ENCODE measurements around the gene LRP6. TPM values are rescaled to one million over a fixed set of nuclear protein-coding genes. Genes with fewer than 3 reads are reported as not detected.

LRP6 gene
- total and polyA plus RNA-seq, 2 of the 13 experiments (the other 11 are each of a cell fraction or from before 2014, with no cell fraction given), result 33.8 to 42.0 TPM

- H3K9ac ChIP-seq (ENCODE audit: insufficient read depth, low read depth, low read length), result no peak overlapping the region
- H3K4me3 ChIP-seq (replicated peaks in 1 of 3; ENCODE audit: insufficient read depth in 1 of 3, low read depth in 2 of 3, low read length in 3 of 3), result no peak overlapping the region
- peak; percentile 50; the same call in 1 of the 2 replicates for TF ChIP-seq ZNF652 (CRISPR knock-in tag; IDR thresholded peaks at IDR 0.05; ENCODE audit: borderline replicate concordance, low read depth)
- TF ChIP-seq TFAP4 (IDR thresholded peaks at IDR 0.05; ENCODE audit: borderline replicate concordance, low read depth), result peak; percentile 10; the same call in 1 of the 2 replicates
- no peak for TF ChIP-seq GABPB1 (CRISPR knock-in tag; IDR thresholded peaks at IDR 0.05)
- 75% methylated on average over 2 of the region's 2 CpGs for WGBS (ENCODE audit: low lambda C conversion rate)
- no peak for FAIRE-seq
- H2AFZ ChIP-seq (ENCODE audit: low read length), result no peak overlapping the region
- no peaks in the 10 kb centered on the region; a peak in 1 of 5 replicates for H3K27me3 ChIP-seq (ENCODE audit: control insufficient read depth in 1 of 2, insufficient read depth in 2 of 2, low read length in 2 of 2)
- no peaks in the 10 kb centered on the region for H4K20me1 ChIP-seq (ENCODE audit: insufficient read depth, low read length)
- peaks cover 89% of the 10 kb centered on the region for H3K4me1 ChIP-seq (ENCODE audit: insufficient read depth, low read length)
- ATAC-seq, result no peak
- no peak for DNase-seq (ENCODE audit: low spot score)
- no peak overlapping the region for H3K4me2 ChIP-seq (ENCODE audit: low read depth, low read length)
- H3K79me2 ChIP-seq (ENCODE audit: insufficient read depth, low read length), result peaks cover 96% of the 10 kb centered on the region
- no TSS peak for BruUV-seq (replicated peaks)
- in situ Hi-C loops (cut with HindIII; ENCODE audit: extremely low pct_ligation_motif_present, low pct_unique_long_range_greater_than_20kb), result no loop called here
- CTCF ChIA-PET (ENCODE audit: low intra/inter-chr PET ratio, low total read pairs), result no interaction called here
- POLR2A ChIA-PET, result no interaction called here
- no peaks in the 10 kb centered on the region for H3K36me3 ChIP-seq (replicated peaks in 1 of 2; ENCODE audit: control insufficient read depth in 1 of 2, insufficient read depth in 2 of 2, low read length in 2 of 2)
- intact Hi-C loops (cut with micrococcal nuclease; ENCODE audit: unreplicated experiment), result no loop called here
- no peak overlapping the region for H3K27ac ChIP-seq (ENCODE audit: extremely low read length, insufficient read depth, low read length)
- H3K9me3 ChIP-seq (ENCODE audit: low read length), result no peaks in the 10 kb centered on the region
These were observed 45.3 kb downstream of the LRP6 start for GRCh38 chr12:12221560-12221959.

DNA sequence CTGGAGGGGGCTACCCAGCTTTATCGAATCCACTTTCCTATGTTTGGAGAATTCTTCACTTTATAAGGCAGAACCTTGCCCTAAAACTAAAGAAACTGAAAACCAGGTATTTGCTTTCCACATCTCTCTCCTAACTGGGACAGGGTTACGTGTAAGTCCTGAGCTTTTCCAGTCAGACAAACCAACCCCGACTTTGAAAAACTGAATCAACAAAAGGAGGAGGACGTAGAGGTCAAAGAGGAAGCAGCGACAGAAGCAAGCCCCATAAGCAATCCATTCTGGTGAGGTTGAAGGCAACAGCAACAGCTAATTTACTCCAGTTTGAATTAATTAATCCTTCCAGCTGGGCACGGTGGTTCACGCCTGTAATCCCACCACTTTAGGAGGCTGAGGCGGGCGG, 47.2 kb downstream of the LRP6 start:
- BruUV-seq (replicated peaks), result no TSS peak
- CTCF ChIA-PET (ENCODE audit: low intra/inter-chr PET ratio, low total read pairs), result no interaction called here
- intact Hi-C loops (cut with micrococcal nuclease; ENCODE audit: unreplicated experiment), result loop anchor here (5.0 kb wide), 1 partner anchor 48 kb away; the partner anchor contains the start of gene LRP6
- in situ Hi-C loops (cut with HindIII; ENCODE audit: extremely low pct_ligation_motif_present, low pct_unique_long_range_greater_than_20kb), result no loop called here
- no peaks in the 10 kb centered on the region for H3K9me3 ChIP-seq (ENCODE audit: low read length)
- POLR2A ChIA-PET, result no interaction called here
- no peak overlapping the region for H2AFZ ChIP-seq (ENCODE audit: low read length)
- no peaks in the 10 kb centered on the region for H4K20me1 ChIP-seq (ENCODE audit: insufficient read depth, low read length)
- 40% methylated on average over 7 of the region's 9 CpGs for WGBS (ENCODE audit: low lambda C conversion rate)
- H3K4me1 ChIP-seq (ENCODE audit: insufficient read depth, low read length), result peaks cover 88% of the 10 kb centered on the region
- peak overlapping the region; percentile 55 for H3K27ac ChIP-seq (ENCODE audit: extremely low read length, insufficient read depth, low read length)
- ATAC-seq, result peak; percentile 75
- no peak overlapping the region for H3K4me3 ChIP-seq (replicated peaks in 1 of 3; ENCODE audit: insufficient read depth in 1 of 3, low read depth in 2 of 3, low read length in 3 of 3)
- peak; percentile 85 for FAIRE-seq
- peak; percentile 55 for DNase-seq (ENCODE audit: low spot score)
- H3K9ac ChIP-seq (ENCODE audit: insufficient read depth, low read depth, low read length), result no peak overlapping the region
- H3K79me2 ChIP-seq (ENCODE audit: insufficient read depth, low read length), result peaks cover 93% of the 10 kb centered on the region
- H3K4me2 ChIP-seq (ENCODE audit: low read depth, low read length), result peak overlapping the region; percentile 40
- no peaks in the 10 kb centered on the region for H3K36me3 ChIP-seq (replicated peaks in 1 of 2; ENCODE audit: control insufficient read depth in 1 of 2, insufficient read depth in 2 of 2, low read length in 2 of 2)
- no peaks in the 10 kb centered on the region; a peak in 1 of 5 replicates for H3K27me3 ChIP-seq (ENCODE audit: control insufficient read depth in 1 of 2, insufficient read depth in 2 of 2, low read length in 2 of 2)
- TF ChIP-seq CREM (IDR thresholded peaks at IDR 0.05) (0 out of 2 replicates have a peak, but pooled peaks have one; percentile 17), CREM (CRISPR knock-in tag; IDR thresholded peaks at IDR 0.05) (no peak), HOXA3 (CRISPR knock-in tag; IDR thresholded peaks at IDR 0.05) (peak; percentile 33; the same call in 1 of the 2 replicates), PITX1 (CRISPR knock-in tag; IDR thresholded peaks at IDR 0.05) (peak; percentile 18; the same call in 1 of the 2 replicates), HNF1B (CRISPR knock-in tag; IDR thresholded peaks at IDR 0.05) (0 out of 2 replicates have a peak, but pooled peaks have one; percentile 23), REL (CRISPR knock-in tag; conservative IDR thresholded peaks at IDR 0.05) (no peak), ZNF547 (CRISPR knock-in tag; IDR thresholded peaks at IDR 0.05) (no peak), NR2F6 (IDR thresholded peaks at IDR 0.05) (peak; percentile 26; the same call in 1 of the 2 replicates), NR2F6 (CRISPR knock-in tag; IDR thresholded peaks at IDR 0.05) (no peak; the same call in 1 of the 2 replicates), HNF4A (CRISPR knock-in tag; IDR thresholded peaks at IDR 0.05) (peak; percentile 12; the same call in 1 of the 2 replicates)

Data from HepG2 (cell line).